Measurements from ENCODE around the gene OBP2B.
"Not testable (repeated sequence)": the region's sequence is repeated elsewhere in the genome, so short reads cannot be mapped to it uniquely, and the experiment has no call there.

GRCh38 chr9:133217333-133217988 lies 8.4 kb upstream of the OBP2B start:
- not testable (repeated sequence) for TF ChIP-seq CTCF (IDR thresholded peaks at IDR 0.05; ENCODE audit: poor library complexity, severe bottlenecking); EP300 (conservative IDR thresholded peaks at IDR 0.05; ENCODE audit: poor library complexity, severe bottlenecking); REST (IDR thresholded peaks at IDR 0.05; ENCODE audit: borderline replicate concordance)

All from neural cell (in vitro differentiated cells).